T-cell (primary cell): ENCODE results near the gene SATL1. TPM values are rescaled to one million over a fixed set of nuclear protein-coding genes. Genes with fewer than 3 reads are reported as not detected.

Experiments
- ATAC-seq, 4 experiments: fragments of 200-7000 bp in 3 of 4; fragments of 150-1000 bp in 1 of 4; cut with Tn5 transposase; replicated peaks in 1 of 4; 1 replicate in 3 of 4; 2 replicates in 1 of 4; pipeline ENCODE4 v1.10.0; 2021; ENCODE audit warnings: moderate library complexity in 3 of 4, mild to moderate bottlenecking in 2 of 4, moderate number of reproducible peaks in 1 of 4
- CTCF ChIA-PET, 2 donors: fragments of 300-600 bp; sonication (Branson Sonifier 250); formaldehyde crosslinking; loops; one replicate each; lab custom pipeline; 2022; ENCODE audit warnings: antibody characterized with exemption in 2 of 2; lab: Charles Lee
- POLR2A ChIA-PET, 2 donors: fragments of 300-600 bp; sonication (Branson Sonifier 250); formaldehyde crosslinking; loops; one replicate each; lab custom pipeline; 2022; ENCODE audit warnings: antibody characterized with exemption in 2 of 2; lab: Charles Lee
- DNase-seq, 35 experiments: peaks; one replicate each; pipeline versions ENCODE4 v3.0.0 to v3.0.0-alpha.2; 2013 to 2023
- H3K27ac ChIP-seq: one replicate; pipeline ENCODE4 v1.5.1; 2013; ENCODE audit warnings: low read length
- H3K27me3 ChIP-seq, 2 experiments: replicated peaks in 1 of 2; 1 replicate in 1 of 2; 2 replicates in 1 of 2; pipeline versions ENCODE4 v1.6.1 to v1.7.0; 2013; ENCODE audit warnings: low read length in 1 of 2, mixed read lengths in 1 of 2; ENCODE audit not compliant: control insufficient read depth in 2 of 2, insufficient read depth in 2 of 2; ENCODE audit errors: extremely low read depth in 1 of 2
- H3K36me3 ChIP-seq, 2 donors: 1 replicate in 1 of 2; 2 replicates in 1 of 2; pipeline versions ENCODE4 v1.6.1 to v1.7.0; 2013; ENCODE audit warnings: low read length in 1 of 2; ENCODE audit not compliant: control insufficient read depth in 2 of 2, insufficient read depth in 1 of 2; ENCODE audit errors: extremely low read depth in 1 of 2
- H3K4me1 ChIP-seq, 2 experiments: 1 replicate in 1 of 2; 2 replicates in 1 of 2; pipeline versions ENCODE4 v1.6.1 to v1.7.0; 2013; ENCODE audit warnings: low read length in 2 of 2, mixed read lengths in 1 of 2; ENCODE audit not compliant: insufficient read depth in 2 of 2, control insufficient read depth in 1 of 2; ENCODE audit errors: extremely low read depth in 1 of 2
- H3K4me3 ChIP-seq, 2 donors: 1 replicate in 1 of 2; 2 replicates in 1 of 2; pipeline versions ENCODE4 v1.5.1 to v1.7.0; 2013; ENCODE audit warnings: mild to moderate bottlenecking in 2 of 2, low read length in 1 of 2, moderate library complexity in 1 of 2; ENCODE audit not compliant: control insufficient read depth in 1 of 2; ENCODE audit errors: extremely low read depth in 1 of 2
- H3K9me3 ChIP-seq: 2 replicates; pipeline ENCODE4 v1.7.0; 2013
- H3K27ac Mint-ChIP-seq, 2 donors: one replicate each; pipeline ENCODE4 v1.8.0; 2020 to 2021; ENCODE audit warnings: mild to moderate bottlenecking in 2 of 2, mixed read lengths in 2 of 2
- H3K27me3 Mint-ChIP-seq, 2 donors: one replicate each; pipeline ENCODE4 v1.8.0; 2021 to 2022; ENCODE audit warnings: mixed read lengths in 2 of 2
- H3K36me3 Mint-ChIP-seq: one replicate; pipeline ENCODE4 v1.8.0; 2021; ENCODE audit warnings: mixed read lengths
- H3K4me1 Mint-ChIP-seq, 3 donors: one replicate each; pipeline ENCODE4 v1.8.0; 2020 to 2022; ENCODE audit warnings: mixed read lengths in 3 of 3, mild to moderate bottlenecking in 1 of 3
- H3K4me3 Mint-ChIP-seq, 3 donors: one replicate each; pipeline ENCODE4 v1.8.0; 2020 to 2022; ENCODE audit warnings: mild to moderate bottlenecking in 3 of 3, mixed read lengths in 3 of 3, moderate library complexity in 3 of 3
- H3K9me3 Mint-ChIP-seq, 3 donors: one replicate each; pipeline ENCODE4 v1.8.0; 2020 to 2022; ENCODE audit warnings: mixed read lengths in 3 of 3
- WGBS: methylation state at CpG from one replicate; pipeline ENCODE4 v1.1.5; 2013; ENCODE audit warnings: missing lambda C conversion rate; ENCODE audit not compliant: insufficient coverage; 5-methylcytosine and 5-hydroxymethylcytosine counted together
- total RNA-seq, 35 experiments: library from RNA in 6 of 35; stranded (reverse) in 6 of 35; fragments of 120-200 nt in 1 of 35; gene quantifications; one replicate each; pipeline versions ENCODE4 v1.2.1 to v1.2.4 and lab custom pipeline; 2013 to 2026

SATL1 gene
- total RNA-seq, 5 donors from 2014 or later (not counting 1 experiment from before 2014, with no cell fraction given): 0.10 TPM; not detected in 4

DNA sequence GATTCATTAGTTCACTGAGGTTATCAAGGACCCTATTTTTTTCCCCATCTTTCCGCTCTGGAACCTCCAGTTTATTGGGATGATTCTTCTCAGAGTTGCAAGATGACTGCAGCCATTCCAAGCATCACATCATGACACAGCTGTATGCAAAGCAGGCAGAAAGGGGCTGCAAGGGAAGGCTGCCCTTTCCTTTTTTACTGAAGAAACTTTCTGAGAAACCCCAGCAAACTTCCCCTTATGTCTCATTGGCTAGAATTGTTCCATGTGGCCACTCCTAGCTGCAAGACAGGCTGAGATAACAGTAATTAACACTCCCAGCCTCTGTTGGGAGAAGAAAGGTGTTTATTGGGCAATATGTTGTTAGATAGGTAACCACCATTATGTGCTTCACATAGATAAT, 102.6 kb downstream of the SATL1 start:
- Mint-ChIP-seq H3K4me3 (no peak overlapping the region), H3K36me3 (no peaks in the 10 kb centered on the region), H3K4me1 (no peaks in the 10 kb centered on the region), H3K27ac (no peak overlapping the region), H3K27me3 (peaks cover 0 to 5% of the 10 kb centered on the region in 2 donors), H3K9me3 (no peaks in the 10 kb centered on the region)
- ATAC-seq (no peak), DNase-seq (no peak)
- POLR2A ChIA-PET: no interaction called here
- Histone ChIP-seq H3K4me1 (no peaks in the 10 kb centered on the region), H3K4me3 (no peak overlapping the region), H3K27ac (no peak overlapping the region), H3K36me3 (no peaks in the 10 kb centered on the region), H3K27me3 (no peaks in the 10 kb centered on the region), H3K9me3 (no peaks in the 10 kb centered on the region)
- no CpG with 5 or more reads among the region's 1 CpG for WGBS
- CTCF ChIA-PET: no interaction called here

- Histone ChIP-seq H3K27ac (no peak overlapping the region), H3K9me3 (no peaks in the 10 kb centered on the region), H3K4me3 (no peak overlapping the region), H3K4me1 (no peaks in the 10 kb centered on the region), H3K36me3 (no peaks in the 10 kb centered on the region), H3K27me3 (no peaks in the 10 kb centered on the region)
- H3K4me3 Mint-ChIP-seq: no peak overlapping the region
- WGBS: no CpG with 5 or more reads among the region's 1 CpG
- CTCF ChIA-PET: no interaction called here
- H3K4me1 Mint-ChIP-seq: no peaks in the 10 kb centered on the region
- POLR2A ChIA-PET: no interaction called here
- H3K27me3 Mint-ChIP-seq: peaks cover 0 to 10% of the 10 kb centered on the region in 2 donors
- no peaks in the 10 kb centered on the region for H3K9me3 Mint-ChIP-seq
- no peaks in the 10 kb centered on the region for H3K36me3 Mint-ChIP-seq
- H3K27ac Mint-ChIP-seq: no peak overlapping the region
- no peak for DNase-seq
- ATAC-seq: no peak
Measured at GRCh38 chrX:85139422-85139821, 104.2 kb downstream of the SATL1 start.

DNA sequence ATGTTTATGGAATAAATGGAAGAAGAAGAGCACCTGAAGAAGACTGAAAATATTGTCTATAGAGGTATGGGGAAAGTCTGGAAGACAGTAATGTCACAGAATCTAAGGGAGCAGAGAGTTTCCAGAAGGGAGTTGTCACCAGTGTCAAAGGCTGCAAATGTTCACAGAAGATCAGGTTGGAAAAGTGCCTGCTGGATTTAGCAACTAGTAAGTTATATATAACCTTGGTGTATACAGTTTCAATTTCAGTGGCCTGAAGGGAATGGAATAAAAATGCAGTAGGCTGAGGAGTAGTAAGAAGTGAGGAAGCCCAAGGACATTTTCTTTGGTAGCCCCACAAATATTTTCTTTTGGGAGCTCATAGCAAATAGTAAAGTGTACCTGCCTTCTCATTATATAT, 107.2 kb downstream of the SATL1 start:
- Mint-ChIP-seq H3K27ac (no peak overlapping the region), H3K27me3 (peaks cover 0 to 14% of the 10 kb centered on the region in 2 donors), H3K9me3 (no peaks in the 10 kb centered on the region), H3K4me1 (no peaks in the 10 kb centered on the region), H3K4me3 (no peak overlapping the region), H3K36me3 (no peaks in the 10 kb centered on the region)
- ChIA-PET POLR2A (interaction anchor here in 1 of 2 donors (0.6 kb wide), 1 partner anchor 75 kb away, joined by 3 read pairs; no protein-coding TSS in a partner anchor), CTCF (no interaction called here)
- Histone ChIP-seq H3K9me3 (no peaks in the 10 kb centered on the region), H3K4me1 (no peaks in the 10 kb centered on the region), H3K4me3 (no peak overlapping the region), H3K27ac (no peak overlapping the region), H3K27me3 (no peaks in the 10 kb centered on the region), H3K36me3 (no peaks in the 10 kb centered on the region)
- no peak for DNase-seq
- no peak for ATAC-seq

GRCh38 chrX:85115252-85115651, 128.3 kb downstream of the SATL1 start:
- no peaks in the 10 kb centered on the region for H3K36me3 ChIP-seq
- no peak overlapping the region for H3K4me3 ChIP-seq
- no peaks in the 10 kb centered on the region for H3K27me3 ChIP-seq
- Mint-ChIP-seq H3K27me3 (peaks cover 0 to 15% of the 10 kb centered on the region in 2 donors), H3K9me3 (no peaks in the 10 kb centered on the region), H3K36me3 (no peaks in the 10 kb centered on the region), H3K4me1 (no peaks in the 10 kb centered on the region), H3K4me3 (no peak overlapping the region), H3K27ac (no peak overlapping the region)
- CTCF ChIA-PET: no interaction called here
- H3K27ac ChIP-seq: no peak overlapping the region
- DNase-seq: no peak
- no CpG with 5 or more reads among the region's 1 CpG for WGBS
- ATAC-seq: no peak
- POLR2A ChIA-PET: no interaction called here
- no peaks in the 10 kb centered on the region for H3K4me1 ChIP-seq
- no peaks in the 10 kb centered on the region for H3K9me3 ChIP-seq

DNA sequence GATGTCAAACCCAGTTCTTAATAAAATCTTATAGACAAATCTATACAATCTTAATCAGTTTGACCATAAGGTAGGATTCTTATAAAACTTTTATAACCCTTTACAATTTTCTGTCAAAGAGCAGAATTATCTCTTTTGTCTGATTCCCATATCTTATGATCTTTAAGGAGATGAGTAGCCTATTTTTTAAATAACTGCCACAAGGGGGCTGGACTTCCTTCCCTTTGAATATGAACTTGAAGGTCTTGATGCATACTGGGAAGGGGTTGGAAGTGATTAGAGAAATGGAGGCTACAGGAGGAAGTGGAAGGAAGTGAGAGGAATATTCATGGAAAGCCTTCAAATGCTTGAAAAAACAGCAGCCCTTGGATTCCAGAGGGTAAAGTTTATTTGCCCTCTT, 128.8 kb downstream of the SATL1 start:
- no peaks in the 10 kb centered on the region for H3K36me3 Mint-ChIP-seq
- H3K9me3 Mint-ChIP-seq: no peaks in the 10 kb centered on the region
- DNase-seq: no peak
- POLR2A ChIA-PET: no interaction called here
- no peak overlapping the region for H3K27ac Mint-ChIP-seq
- H3K27me3 Mint-ChIP-seq: peaks cover 0 to 11% of the 10 kb centered on the region in 2 donors
- no peaks in the 10 kb centered on the region for H3K4me1 Mint-ChIP-seq
- no peaks in the 10 kb centered on the region for H3K27me3 ChIP-seq
- no peaks in the 10 kb centered on the region for H3K36me3 ChIP-seq
- no peak overlapping the region for H3K4me3 ChIP-seq
- no peak for ATAC-seq
- no peaks in the 10 kb centered on the region for H3K9me3 ChIP-seq
- no peak overlapping the region for H3K4me3 Mint-ChIP-seq
- H3K4me1 ChIP-seq: no peaks in the 10 kb centered on the region
- no peak overlapping the region for H3K27ac ChIP-seq
- CTCF ChIA-PET: no interaction called here

DNA sequence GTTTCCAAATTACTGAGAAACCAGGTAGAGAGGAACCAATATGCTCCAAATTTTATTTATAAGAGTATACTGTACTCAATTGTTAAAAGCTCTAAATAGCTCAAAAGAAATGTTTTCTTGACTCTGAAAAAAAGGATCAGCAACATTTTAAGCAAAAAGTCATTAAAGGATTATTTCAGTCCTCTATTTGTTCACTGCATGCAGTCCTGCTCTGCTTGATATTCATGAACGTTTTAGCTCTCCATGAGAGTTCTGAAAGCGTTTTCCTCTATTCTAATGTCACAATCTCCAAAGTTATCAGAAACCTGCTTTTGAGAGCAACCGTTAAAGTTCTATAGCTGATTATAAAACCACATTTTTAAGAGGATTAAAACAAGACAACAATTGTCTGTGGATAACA, 129.4 kb downstream of the SATL1 start:
- H3K27ac ChIP-seq: no peak overlapping the region
- Mint-ChIP-seq H3K36me3 (no peaks in the 10 kb centered on the region), H3K27ac (no peak overlapping the region), H3K4me1 (no peaks in the 10 kb centered on the region), H3K27me3 (peaks cover 0 to 11% of the 10 kb centered on the region in 2 donors), H3K4me3 (no peak overlapping the region), H3K9me3 (no peaks in the 10 kb centered on the region)
- WGBS: no CpG with 5 or more reads among the region's 3 CpGs
- no peak overlapping the region for H3K4me3 ChIP-seq
- H3K9me3 ChIP-seq: no peaks in the 10 kb centered on the region
- H3K36me3 ChIP-seq: no peaks in the 10 kb centered on the region
- no peaks in the 10 kb centered on the region for H3K4me1 ChIP-seq
- POLR2A ChIA-PET: no interaction called here
- ATAC-seq (no peak), DNase-seq (no peak)
- no peaks in the 10 kb centered on the region for H3K27me3 ChIP-seq
- CTCF ChIA-PET: interaction anchor here in 1 of 2 donors (0.8 kb wide), 1 partner anchor 20 kb away, joined by 3 read pairs; no protein-coding TSS in a partner anchor

GRCh38 chrX:85113746-85114145, 129.8 kb downstream of the SATL1 start:
- no peaks in the 10 kb centered on the region for H3K9me3 Mint-ChIP-seq
- no CpG with 5 or more reads among the region's 2 CpGs for WGBS
- POLR2A ChIA-PET: no interaction called here
- no peak overlapping the region for H3K27ac Mint-ChIP-seq
- H3K4me1 Mint-ChIP-seq: no peaks in the 10 kb centered on the region
- H3K27ac ChIP-seq: no peak overlapping the region
- DNase-seq: no peak
- peaks cover 0 to 11% of the 10 kb centered on the region in 2 donors for H3K27me3 Mint-ChIP-seq
- no peaks in the 10 kb centered on the region for H3K4me1 ChIP-seq
- no peaks in the 10 kb centered on the region for H3K9me3 ChIP-seq
- no peaks in the 10 kb centered on the region for H3K36me3 ChIP-seq
- H3K36me3 Mint-ChIP-seq: no peaks in the 10 kb centered on the region
- no peak overlapping the region for H3K4me3 ChIP-seq
- ATAC-seq: no peak
- CTCF ChIA-PET: interaction anchor here in 1 of 2 donors (0.8 kb wide), 1 partner anchor 20 kb away, joined by 3 read pairs; no protein-coding TSS in a partner anchor
- H3K27me3 ChIP-seq: no peaks in the 10 kb centered on the region
- H3K4me3 Mint-ChIP-seq: no peak overlapping the region
